HG02623 (cell line): ENCODE results near the gene NAV2.

Experiments
- ATAC-seq: cut with Tn5 transposase; IDR thresholded peaks from one replicate; pipeline ENCODE4 v1.9.1; 2021; ENCODE audit warnings: moderate library complexity; ENCODE audit not compliant: unreplicated experiment

NAV2 gene

DNA sequence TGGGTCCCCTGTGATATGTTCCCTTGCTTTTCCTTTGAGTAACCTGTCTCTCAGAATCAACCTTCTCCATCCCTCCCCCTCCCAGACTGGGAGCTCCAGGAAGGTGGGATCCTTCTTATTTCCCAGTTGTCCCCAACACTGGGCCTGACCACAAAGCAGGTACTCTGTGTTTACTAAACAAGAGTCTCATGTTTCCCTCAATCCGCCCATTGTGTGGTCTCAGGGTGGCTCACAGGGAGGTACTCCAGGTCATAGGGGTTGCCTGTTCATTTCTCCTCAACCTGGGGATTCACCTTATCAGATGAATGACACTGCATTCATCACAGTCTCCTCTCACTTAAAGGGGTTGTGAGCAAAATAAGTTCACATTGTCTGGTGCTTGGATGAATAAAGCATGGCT is 26.4 kb upstream of the NAV2 start:
- ATAC-seq: no peak

DNA sequence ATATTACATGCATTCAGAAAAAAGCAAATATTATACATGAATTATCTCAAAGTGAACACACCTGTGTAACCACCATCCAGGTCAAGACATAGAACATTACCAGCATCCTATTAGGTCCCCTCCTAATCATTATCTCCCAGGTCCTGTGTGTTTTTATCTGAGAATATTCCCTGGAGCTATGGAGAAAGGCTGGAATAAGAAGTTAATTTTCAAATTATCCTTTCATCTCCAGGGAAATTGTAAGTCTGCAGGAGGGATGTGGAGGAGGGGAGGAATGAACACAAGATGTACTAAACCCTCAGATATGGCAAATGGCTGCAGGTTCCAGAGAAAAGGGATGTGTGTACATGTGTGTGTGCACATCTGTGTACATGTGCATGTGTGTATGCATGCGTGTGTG is 25.2 kb upstream of the NAV2 start:
- no peak for ATAC-seq

DNA sequence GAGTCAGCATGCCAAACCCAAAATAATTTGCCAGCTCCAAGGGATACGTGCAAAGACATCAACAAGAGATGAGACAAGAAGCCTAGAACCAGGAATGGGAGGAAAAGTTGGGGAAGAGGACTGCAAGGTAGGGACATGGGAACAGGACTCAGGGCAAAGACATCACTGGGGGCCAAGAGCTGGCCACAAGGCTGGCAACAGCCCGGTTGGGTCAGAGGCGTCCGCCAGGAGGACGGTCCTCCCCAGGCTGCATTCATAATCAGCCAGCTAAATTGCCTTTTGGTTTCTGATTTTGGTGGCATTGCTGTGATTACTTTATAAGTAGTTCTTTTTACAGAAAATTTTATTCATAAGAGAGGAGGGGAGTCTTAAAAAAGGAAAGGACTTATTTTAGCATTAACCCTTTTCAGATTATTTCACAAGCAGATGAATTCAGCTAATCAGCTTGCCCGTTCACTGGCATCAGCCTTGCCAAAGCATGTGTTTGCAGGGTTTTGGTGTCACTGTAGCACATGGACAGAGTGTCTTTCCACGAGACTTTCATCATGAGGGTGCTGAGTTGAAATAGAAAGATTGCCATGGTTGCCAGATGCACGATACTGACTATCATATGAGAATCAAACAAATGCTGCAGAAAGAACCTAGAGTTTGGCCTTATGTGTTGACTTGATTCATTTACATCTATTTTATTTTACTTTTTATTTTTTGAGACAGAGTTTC is 23.2 kb upstream of the NAV2 start:
- ATAC-seq: no peak

DNA sequence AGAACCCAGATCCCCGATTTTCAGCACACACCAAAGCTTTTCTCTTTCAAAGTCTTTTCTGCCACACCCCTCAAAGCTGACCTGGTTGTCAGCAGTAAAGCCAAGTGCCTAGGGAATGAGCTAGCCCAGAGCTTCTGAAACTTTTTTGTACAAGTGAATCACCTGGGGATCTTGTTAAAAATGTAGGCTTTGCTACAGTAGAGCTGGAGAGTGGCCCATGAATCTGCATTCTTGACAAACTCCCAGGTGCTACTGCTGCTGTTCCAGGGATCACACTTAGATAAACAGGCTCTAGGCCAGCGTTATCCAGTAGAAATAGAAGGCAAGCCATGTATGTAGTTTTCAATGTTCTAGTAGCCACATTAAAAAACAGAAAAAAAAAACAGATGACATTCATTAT is 21.8 kb upstream of the NAV2 start:
- no peak for ATAC-seq

DNA sequence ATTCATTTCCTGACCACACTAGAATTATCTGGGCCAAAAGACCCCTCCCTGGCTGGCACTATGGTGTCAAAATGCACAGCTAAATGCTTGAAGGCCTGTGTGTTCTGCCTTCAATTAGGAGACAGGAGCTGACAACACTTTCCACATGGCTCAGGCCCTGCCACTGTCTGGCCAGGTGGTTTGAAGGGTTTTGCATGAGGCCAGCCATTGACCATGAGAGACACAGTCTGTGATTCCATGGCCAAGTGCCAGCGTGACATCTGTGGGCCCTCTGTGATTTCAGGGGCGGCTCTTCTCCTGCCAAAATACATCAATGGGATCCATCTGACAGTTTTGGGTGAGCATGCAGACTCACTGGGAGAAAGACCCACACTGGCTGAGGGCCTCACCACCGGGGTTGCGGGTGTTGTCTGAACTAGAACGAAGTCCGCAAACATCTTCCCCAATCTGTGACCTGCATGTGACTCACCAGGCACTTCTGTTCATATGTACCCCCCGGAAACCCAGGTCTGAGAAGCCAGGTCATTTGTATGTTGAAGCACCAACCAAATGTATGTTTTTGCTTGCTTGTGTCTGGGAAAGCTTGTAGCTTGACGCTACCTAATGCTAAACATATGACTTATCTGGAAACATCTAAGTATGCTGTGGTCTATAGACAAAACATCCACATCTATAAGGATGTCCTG is 20.7 kb upstream of the NAV2 start:
- no peak for ATAC-seq

DNA sequence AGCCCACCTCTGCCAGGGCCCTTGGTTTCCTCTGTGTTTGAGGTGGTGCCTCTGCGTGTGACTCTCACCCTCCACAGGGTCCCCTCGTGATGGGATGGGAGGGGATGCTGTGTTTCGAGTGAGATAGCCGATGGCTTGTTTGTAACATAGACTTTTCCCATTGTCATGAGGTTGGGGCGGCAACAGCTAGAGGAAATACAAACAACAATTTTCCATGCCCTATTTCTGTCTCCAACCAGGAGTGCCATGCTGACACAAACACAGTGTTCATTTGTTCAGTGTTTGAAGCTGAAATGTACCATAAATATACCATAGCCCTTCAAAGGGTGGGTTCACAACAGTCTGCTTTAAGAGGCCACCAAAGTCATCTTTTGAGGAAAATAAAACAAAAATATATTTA is 19.5 kb upstream of the NAV2 start:
- no peak for ATAC-seq

DNA sequence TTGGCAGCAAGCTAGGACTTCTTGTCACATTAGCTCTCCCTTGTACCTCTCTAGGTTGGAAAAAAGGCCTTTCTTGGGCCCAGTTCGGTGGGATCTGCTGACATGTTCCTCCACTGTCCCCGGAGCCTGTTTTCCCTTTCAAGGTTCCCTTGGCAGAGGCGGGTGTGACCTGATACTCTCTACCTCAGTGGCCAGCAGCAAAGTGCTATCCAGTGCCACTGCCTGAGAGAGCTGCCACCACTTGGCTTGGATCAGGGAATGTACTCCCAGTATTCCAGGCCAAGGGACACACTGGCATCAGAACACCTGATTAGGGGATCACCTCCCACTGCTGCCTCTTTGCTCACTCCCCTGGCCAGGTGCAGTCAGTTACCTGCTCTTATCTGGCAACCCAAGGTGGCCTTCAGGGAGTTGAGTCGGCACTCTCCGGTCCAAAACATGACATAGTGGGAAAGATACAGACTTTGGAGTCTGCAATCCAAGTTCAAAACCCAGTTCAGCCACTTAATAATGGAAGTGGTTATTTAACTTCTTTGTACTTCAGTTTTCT is 17.8 kb upstream of the NAV2 start:
- ATAC-seq: no peak

DNA sequence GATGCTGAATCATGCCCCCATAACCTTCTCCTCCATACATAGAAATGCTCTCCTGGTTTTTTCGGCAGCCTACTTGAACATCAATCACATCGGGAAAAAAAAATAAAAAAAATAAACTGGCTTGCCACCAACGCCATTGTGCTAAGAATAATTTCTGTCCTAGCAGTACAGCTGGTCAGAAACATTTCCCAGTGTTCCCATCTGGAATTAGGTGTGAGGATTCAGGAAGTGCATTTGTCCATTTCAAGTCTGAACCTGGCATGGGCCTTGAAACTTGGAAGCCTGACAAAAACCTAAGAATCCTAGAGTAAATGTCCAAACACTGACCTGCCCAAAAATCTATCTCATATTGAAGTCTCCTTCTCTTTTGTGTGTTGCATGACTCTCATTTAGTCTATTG is 16.6 kb upstream of the NAV2 start:
- no peak for ATAC-seq

- ATAC-seq: no peak
These were observed 15.7 kb upstream of the NAV2 start for GRCh38 chr11:19696904-19697303.

- ATAC-seq: no peak
These were observed 14.9 kb upstream of the NAV2 start for GRCh38 chr11:19697721-19698121.

DNA sequence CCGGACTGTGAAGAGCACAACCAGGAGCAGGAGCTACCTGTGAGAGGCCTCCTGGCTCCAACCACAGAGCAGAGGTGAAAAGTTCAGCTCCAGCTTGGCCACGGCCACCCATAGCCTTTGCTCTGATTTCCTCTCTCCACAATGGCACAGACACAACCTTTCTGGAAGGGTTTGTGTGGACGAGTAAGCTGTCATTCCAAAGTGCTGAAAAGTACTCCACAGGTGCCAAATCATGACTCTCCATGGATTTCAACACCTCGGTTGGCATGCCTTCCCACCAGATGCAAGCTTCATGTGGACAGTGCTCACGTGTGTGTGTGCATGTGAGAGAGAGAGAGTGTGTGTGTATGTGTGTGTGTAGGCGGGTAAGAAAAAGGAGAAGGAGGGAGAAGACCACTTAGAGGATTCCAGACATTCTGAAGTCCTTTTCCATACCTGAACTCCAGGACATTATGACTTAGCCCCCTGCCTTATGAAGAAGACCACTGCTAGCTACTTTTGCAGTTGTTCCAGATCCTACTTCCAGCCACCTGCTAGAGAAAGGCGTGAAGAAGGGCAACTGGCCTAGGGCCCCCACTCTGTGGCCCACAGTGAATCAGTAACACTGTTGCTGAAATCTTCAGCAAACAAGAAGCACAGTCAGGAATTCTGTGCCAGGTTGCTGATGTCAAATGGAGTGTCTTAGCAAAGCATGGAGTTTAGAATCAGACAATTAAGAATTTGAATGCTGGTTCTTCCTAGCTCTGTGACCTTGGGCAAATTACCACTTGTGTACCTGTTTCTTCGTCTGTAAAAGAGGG is 13.9 kb upstream of the NAV2 start:
- no peak for ATAC-seq

DNA sequence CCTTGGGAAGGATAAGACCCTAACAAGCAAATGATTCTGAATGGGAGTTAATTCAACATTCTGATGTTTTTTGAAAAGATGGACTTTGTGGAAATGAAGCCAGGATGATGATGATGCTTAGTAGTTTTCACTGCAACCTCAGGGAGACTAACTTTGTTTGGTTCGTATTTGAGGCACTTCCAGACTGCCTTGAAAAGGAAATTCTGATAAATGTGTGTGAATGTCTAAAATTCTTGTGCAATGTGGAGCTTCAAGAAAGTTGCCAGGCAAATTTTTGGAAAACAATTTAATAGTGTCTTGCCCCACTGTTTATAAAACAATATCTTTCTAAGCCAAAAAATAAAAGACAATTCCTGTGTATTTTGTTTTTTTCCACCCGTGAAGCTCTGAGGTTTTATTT is 11.2 kb upstream of the NAV2 start:
- ATAC-seq: no peak

DNA sequence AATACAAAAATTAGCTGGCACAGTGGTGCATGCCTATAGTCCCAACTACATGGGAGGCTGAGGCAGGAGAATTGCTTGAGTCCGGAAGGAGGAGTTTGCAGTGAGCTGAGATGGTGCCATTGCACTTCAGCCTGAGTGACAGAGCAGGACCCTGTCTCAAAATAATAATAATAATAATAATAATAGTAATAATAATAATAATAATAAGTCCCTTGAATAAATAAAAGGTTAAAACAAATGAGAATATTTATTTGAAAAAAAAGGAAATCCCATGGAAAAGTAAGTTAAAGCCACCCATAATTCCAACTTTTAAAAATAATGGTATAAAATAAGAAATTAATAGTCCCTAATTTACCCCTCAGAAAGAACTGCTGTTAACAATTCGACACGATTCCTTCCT is 10.0 kb upstream of the NAV2 start:
- ATAC-seq: no peak

DNA sequence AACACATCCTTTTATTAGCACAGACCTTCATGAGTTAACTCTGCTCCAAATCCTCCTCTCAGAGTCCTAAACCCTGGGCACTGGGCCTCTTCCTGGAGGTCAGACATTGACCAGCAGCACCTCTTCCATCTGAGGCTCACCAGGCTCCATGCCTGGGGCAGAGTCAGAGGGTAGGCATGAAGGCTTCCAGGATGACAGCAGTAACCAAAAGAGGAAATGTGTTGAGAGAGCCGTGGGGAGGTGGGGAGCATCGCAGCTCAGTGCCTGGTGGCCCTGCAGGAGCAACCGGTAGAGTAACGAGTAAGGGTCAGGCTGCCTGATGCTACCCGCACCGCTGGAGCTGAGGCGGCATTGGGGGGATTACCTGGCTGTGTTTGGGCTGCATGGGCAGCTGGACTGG is 9.4 kb upstream of the NAV2 start:
- no peak for ATAC-seq

DNA sequence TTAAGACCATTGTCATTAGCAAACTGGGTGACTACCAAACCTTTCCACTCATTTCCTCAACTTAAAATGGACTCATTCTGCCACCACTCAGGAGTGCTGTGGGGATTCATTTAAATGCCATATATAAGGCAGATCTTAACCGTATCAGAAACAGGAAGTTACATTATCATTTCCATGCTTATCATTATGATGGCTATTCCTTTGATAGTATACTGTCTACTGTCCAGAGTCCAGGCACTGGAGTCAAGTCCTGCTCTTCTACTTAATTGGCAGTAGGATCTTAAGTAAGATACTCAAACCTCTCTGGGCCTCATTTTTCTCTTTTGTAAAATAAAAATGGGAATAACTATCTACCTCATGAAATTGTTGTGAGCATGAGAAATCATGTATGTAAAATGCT is 8.4 kb upstream of the NAV2 start:
- ATAC-seq: no peak

DNA sequence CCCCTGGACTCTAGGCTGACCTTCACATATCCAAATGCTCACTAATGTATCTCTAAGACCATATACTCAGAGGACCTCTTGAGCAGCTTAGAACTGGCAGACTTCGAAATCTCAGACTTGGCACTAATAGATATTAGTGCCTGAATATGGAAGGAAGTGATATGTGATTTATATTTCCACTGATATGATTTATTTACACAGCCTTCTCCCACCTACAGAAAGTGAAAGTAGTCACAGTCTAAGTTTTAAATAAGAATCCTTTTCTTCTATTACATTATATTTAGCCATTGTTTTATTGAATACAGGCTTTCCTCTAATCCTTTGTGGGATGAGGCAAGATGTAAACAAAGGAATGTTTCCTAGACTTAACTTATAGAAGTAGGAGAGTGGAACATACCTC is 6.7 kb upstream of the NAV2 start:
- no peak for ATAC-seq

- ATAC-seq: no peak
These were observed 741 bp upstream of the NAV2 start for GRCh38 chr11:19711911-19712280.

GRCh38 chr11:19713196-19714021 is 772 bp downstream of the NAV2 start:
- no peak for ATAC-seq

DNA sequence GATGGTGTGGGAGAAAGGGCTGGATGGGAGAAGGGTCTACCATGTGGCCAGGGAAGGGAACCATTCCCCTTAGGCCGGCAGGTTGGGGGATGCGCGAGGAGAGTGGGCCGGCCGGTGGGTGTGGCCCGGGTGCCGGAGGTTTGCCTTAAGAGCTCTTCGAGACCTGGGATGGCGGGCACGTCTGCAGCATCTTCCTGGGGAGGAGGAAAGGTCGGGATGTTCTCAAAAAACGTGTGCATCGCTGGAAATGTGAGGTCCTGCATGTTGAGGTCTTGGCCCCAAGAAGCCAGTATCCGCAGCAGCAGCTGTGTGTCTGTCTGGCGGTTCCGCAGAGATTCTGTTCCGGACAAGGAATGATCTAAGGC is 1.4 kb downstream of the NAV2 start:
- no peak for ATAC-seq

DNA sequence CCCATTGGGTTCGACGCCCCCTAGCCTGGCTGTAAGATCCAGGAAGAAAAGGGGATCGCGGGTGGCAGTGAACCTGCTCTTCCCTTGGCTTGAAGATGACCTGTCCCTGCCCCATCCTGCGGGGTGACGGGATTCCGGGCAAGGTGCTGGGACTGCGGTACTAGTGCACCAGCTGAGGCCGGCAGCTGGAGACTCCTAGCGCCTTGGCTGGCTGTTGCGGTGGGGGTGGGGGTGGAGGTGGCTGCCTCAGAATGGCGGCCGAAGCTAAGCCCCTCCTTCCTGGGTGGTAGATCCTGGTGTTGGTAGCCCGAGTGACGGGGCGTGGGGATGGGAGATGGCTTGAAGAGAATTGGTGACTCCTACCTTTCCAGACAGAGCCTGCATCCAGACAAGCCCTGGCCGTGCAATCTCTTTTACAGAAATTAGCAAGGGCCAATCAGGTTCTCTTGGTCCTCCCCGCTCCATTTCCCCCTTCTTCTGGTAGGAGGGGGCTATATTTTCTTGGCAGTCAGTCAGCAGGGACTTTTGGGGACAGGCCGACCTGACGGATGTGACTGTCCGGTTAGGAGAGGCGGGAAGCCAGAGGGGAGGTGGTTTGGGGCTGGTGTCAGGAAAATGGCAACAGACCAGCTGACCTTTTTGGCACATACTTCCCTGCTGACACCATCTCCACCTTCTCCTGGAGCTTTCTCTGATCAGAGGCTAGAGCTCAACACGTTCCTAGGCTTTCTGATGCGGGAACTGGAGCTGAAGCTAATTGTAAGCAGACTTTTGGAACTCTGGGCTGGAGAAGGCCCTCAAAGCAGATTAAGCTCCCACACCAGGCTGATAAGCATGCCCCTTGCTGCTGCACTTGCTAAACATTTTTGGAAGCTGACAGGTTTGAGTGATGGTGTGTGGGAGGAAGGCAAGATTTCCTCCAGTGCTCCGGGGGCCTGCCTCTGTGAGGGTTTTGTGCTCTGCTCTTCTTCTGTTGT is 2.0 kb downstream of the NAV2 start:
- no peak for ATAC-seq
